Fibroblast of skin of scalp (primary cell): Measurements from ENCODE around the gene GGTA1.
A peak's percentile ranks its signal among the peaks of the same experiment; 100 is the strongest.
"Not testable (repeated sequence)": the region's sequence is repeated elsewhere in the genome, so short reads cannot be mapped to it uniquely, and the experiment has no call there.

Source experiments
- DNase-seq: peaks from one replicate; pipeline ENCODE4 v3.0.0-alpha.2; 2013

Gene GGTA1

DNA sequence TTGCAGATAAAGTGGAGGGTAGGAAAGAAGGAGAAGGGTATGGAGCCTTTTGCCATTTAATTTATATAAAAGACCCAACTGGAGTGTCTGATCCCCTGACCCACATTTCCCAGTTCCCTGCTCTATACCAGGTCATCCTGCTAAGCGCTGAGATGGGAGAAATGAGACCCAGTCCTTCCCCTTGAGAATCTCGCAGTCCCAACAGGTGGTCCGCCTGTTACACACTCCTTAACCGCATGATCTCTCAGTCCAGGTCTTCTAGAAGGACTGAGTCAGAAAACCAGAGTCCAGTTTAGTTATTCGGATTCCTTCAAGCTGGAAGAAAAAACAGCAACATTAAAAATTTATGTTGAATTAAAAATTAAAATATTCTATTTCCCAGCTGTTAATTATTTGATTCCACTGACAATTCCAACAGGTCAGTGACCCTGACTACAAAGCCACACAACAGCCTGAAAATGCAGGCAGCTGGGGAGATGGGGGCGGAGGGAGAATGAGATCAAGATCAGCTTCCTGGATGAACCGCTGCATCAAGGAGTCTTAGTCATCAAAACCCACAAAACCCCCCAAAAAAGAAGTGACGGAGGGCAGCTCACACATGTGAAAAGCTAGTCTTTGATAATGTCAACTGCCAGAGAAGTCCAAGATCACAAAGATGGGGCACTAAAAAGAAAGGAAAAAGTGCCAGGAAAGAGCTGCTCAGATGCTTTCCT lies 44.0 kb downstream of the GGTA1 start:
- no peak for DNase-seq

- no peak for DNase-seq
Measured at GRCh38 chr9:121454972-121455371, 44.7 kb downstream of the GGTA1 start.

GRCh38 chr9:121453232-121453892 lies 46.3 kb downstream of the GGTA1 start:
- DNase-seq = no peak

DNA sequence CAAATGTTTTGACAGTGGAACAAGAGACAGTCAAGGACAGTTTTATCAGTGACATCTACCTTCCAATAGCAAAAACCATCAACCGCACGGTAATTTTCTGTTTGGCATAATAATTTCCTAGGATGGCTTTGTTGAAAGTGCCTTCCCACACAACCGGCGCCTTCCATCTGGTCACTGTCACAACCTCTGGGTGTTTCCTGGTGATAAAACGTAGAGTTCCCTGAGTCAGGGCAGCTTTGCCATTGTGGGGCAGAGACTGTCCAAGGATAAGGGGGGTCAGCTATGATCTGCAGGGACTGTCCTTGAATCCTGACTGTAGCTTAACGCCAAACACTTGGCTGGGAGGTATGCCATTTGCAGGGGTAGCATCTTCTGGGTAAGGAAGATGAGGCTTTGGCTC lies 47.6 kb downstream of the GGTA1 start:
- DNase-seq = no peak

GRCh38 chr9:121451586-121451985 lies 48.1 kb downstream of the GGTA1 start:
- no peak for DNase-seq

DNA sequence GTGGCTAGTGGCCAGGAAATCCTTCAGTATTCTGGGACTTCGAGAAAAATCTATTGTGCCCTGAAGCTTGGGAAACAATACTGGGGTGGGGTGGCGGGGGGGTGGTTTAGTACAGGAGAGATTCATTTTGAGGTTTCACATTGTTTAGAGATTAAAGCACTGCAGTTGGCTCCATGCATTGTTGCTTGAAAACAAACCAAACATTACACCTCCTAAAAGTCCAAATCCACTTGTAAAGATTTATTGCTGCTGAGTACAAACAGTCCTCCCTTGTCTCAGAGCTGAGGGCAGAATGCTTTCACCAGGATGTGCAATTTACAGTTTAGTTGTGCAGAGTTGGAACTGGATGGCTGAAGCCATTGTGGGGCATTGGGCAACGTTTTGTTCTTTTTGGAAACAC lies 49.4 kb downstream of the GGTA1 start:
- DNase-seq = no peak

GRCh38 chr9:121449786-121450185 lies 49.9 kb downstream of the GGTA1 start:
- no peak for DNase-seq

GRCh38 chr9:121447321-121447834 lies 52.3 kb downstream of the GGTA1 start:
- peak; percentile 75 for DNase-seq

DNA sequence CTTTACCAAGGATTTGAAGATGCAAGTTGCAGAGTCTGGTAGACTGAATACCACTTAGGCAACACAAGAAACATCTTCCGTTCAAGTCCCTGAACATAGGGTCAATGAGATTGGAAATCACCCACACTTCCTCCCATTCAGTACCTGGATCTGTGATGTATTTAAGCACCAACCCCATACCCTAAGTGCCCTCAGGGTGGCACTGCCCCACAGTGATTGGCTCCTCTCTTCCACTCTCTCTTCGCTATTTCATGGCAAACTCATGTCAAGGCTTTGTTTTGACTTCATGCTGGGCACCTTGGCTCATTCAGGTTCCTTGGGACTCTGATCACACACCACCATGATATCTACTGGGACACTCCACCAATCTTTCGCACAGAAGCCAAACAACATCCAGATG lies 53.7 kb downstream of the GGTA1 start:
- no peak for DNase-seq

DNA sequence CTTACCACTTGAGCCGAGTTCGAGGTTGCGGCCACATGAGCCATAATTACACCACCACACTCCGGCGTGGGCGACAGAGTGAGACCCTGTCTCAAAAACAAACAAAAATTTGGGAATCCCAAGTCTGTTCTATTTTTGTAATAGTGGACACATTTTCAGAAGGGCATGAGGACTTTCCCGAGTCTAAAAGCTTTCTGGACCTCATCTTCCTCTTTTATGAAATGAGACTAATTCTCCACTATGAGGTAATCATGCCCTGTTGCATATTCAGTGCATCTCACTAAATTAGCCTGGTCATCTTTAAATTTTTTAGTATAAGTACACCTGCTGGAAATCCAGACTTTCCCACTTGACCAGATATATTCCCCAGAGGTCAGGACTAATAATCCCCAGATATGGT lies 55.7 kb downstream of the GGTA1 start:
- no peak for DNase-seq

DNA sequence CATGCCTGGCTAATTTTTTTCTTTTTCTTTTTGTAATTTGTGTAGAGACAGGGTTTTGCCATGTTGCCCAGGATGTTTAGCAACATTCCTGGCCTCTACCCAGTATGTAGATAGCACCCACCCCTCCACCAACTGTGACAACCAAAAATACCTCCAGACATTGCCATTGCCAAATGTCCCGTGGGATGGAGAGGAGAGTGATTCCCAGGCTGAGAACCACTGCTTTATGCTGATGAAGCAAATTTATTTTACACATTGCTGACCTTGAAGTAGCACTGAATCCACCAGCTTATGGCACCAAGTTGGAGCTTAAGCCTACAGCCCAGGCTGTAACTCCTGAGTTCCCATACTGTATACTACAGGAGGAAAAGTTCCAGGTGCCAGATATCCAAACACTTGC lies 58.5 kb downstream of the GGTA1 start:
- DNase-seq = no peak

- no peak for DNase-seq
Measured at GRCh38 chr9:121439711-121440664, 59.7 kb downstream of the GGTA1 start.

DNA sequence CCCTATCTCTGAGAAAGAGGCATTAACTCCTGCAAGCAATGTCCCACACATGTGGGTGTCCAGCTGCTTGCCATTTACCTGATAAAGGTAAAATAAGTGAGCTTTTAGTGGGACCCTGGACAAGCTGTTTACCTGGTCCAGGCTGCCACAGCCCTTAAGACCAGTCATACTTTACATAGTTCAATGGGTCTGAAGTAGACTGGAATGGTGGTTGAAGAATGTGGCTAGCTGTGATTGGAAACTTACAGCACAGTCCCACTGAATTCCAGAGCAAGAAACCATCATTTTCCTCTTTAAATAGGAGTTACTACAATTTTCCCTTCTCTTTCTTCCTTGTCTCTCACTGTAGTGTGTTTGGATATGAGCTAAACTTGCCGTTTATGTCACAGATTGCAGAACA lies 60.6 kb downstream of the GGTA1 start:
- DNase-seq = no peak

GRCh38 chr9:121437891-121438290 lies 61.8 kb downstream of the GGTA1 start:
- DNase-seq = no peak

GRCh38 chr9:121437046-121437445 lies 62.6 kb downstream of the GGTA1 start:
- not testable (repeated sequence) for DNase-seq

GRCh38 chr9:121434969-121435368 lies 64.7 kb downstream of the GGTA1 start:
- DNase-seq = peak; percentile 53

DNA sequence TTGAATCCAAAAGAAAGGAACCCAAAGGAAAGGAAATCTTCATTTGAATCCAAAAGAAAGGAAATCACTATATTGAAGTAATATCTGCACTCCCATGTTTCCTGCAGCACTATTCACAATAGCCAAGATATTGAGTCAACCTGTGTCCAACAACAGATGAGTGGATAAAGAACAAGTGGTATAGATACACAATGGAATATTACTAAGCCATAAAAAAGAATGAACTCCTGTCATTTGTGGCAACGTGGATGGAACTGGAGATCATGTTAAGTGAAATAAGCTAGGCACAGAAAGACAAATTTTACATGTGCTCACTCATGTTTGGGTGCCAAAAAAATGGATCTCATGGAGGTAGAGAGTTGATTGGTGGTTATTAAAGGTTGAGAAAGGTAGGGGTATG lies 71.7 kb downstream of the GGTA1 start:
- no peak for DNase-seq

GRCh38 chr9:121424024-121424432 lies 75.6 kb downstream of the GGTA1 start:
- no peak for DNase-seq

- no peak for DNase-seq
Measured at GRCh38 chr9:121411993-121412392, 87.7 kb downstream of the GGTA1 start.

GRCh38 chr9:121405899-121406298 lies 93.7 kb downstream of the GGTA1 start:
- DNase-seq = no peak
